Tibial artery (tissue), 4 donors: Measurements from ENCODE around the gene PLAGL2.

Source experiments
- DNase-seq, 2 donors: peaks; one replicate each; pipeline ENCODE4 v3.0.0-alpha.2; 2019
- H3K27ac ChIP-seq, 2 donors: fragments of 200-600 bp; sonication (generic) in 1 of 2; 1 replicate in 1 of 2; 2 replicates in 1 of 2; pipeline ENCODE4 v1.5.1; 2018 to 2019; ENCODE audit warnings: mild to moderate bottlenecking in 1 of 2
- H3K27me3 ChIP-seq, 2 donors: fragments of 200-600 bp; sonication (generic) in 1 of 2; one replicate each; pipeline versions ENCODE4 v1.5.1 to v1.6.0; 2016 to 2019
- H3K36me3 ChIP-seq, 3 donors: fragments of 200-600 bp; sonication (generic) in 2 of 3; one replicate each; pipeline ENCODE4 v1.5.1; 2016 to 2019; ENCODE audit warnings: mild to moderate bottlenecking in 2 of 3
- H3K4me1 ChIP-seq, 4 donors: fragments of 200-600 bp; sonication (generic) in 2 of 4; 1 replicate in 3 of 4; 2 replicates in 1 of 4; pipeline ENCODE4 v1.5.1; 2016 to 2019
- H3K4me3 ChIP-seq, 2 donors: fragments of 200-600 bp; sonication (generic) in 1 of 2; 1 replicate in 1 of 2; 2 replicates in 1 of 2; pipeline ENCODE4 v1.5.1; 2018 to 2019; ENCODE audit warnings: mild to moderate bottlenecking in 2 of 2
- H3K9me3 ChIP-seq, 3 donors: fragments of 200-600 bp; sonication (generic) in 1 of 3; one replicate each; pipeline ENCODE4 v1.5.1; 2016 to 2019
- CTCF ChIP-seq, 2 experiments: fragments of 200-600 bp in 1 of 2; fragments of 450-650 bp in 1 of 2; IDR thresholded peaks; one replicate each; pipeline ENCODE4 v1.5.1; 2017 to 2019; ENCODE audit warnings: antibody characterized with exemption in 2 of 2, mild to moderate bottlenecking in 1 of 2, moderate library complexity in 1 of 2
- intact Hi-C: fragments of 100-400 bp; cut with DNase I; formaldehyde crosslinking; loops from one replicate; pipeline ENCODE4 v1.15.0; 2023; ENCODE audit warnings: low total_unique reads

The PLAGL2 gene

GRCh38 chr20:32165836-32166545 is 41.6 kb downstream of the PLAGL2 start:
- Histone ChIP-seq H3K27me3 (no peaks in the 10 kb centered on the region), H3K27ac (no peak overlapping the region), H3K9me3 (no peaks in the 10 kb centered on the region), H3K36me3 (peaks cover 28 to 69% (median 56%) of the 10 kb centered on the region in 3 donors), H3K4me1 (no peaks in the 10 kb centered on the region), H3K4me3 (no peak overlapping the region)
- no peak for TF ChIP-seq CTCF (IDR thresholded peaks at IDR 0.05)
- DNase-seq = peak; percentile 16 to 49
- intact Hi-C loops = no loop called here

GRCh38 chr20:32164984-32165735 is 42.4 kb downstream of the PLAGL2 start:
- Histone ChIP-seq H3K36me3 (peaks cover 30 to 75% (median 64%) of the 10 kb centered on the region in 3 donors), H3K4me3 (no peak overlapping the region), H3K27ac (no peak overlapping the region), H3K27me3 (no peaks in the 10 kb centered on the region), H3K9me3 (no peaks in the 10 kb centered on the region), H3K4me1 (no peaks in the 10 kb centered on the region)
- intact Hi-C loops = no loop called here
- no peak for TF ChIP-seq CTCF (IDR thresholded peaks at IDR 0.05)
- peak; percentile 16 to 55 for DNase-seq

GRCh38 chr20:32163951-32164350 is 43.6 kb downstream of the PLAGL2 start:
- H3K27ac ChIP-seq = no peak overlapping the region
- TF ChIP-seq CTCF (IDR thresholded peaks at IDR 0.05) = no peak
- peak in 1 of 2 donors; percentile 19 for DNase-seq
- no peaks in the 10 kb centered on the region for H3K9me3 ChIP-seq
- no peak overlapping the region for H3K4me3 ChIP-seq
- intact Hi-C loops = no loop called here
- no peaks in the 10 kb centered on the region for H3K27me3 ChIP-seq
- H3K36me3 ChIP-seq = peaks cover 42 to 87% (median 76%) of the 10 kb centered on the region in 3 donors
- H3K4me1 ChIP-seq = no peaks in the 10 kb centered on the region

GRCh38 chr20:32162351-32162750 is 45.2 kb downstream of the PLAGL2 start:
- Histone ChIP-seq H3K27me3 (no peaks in the 10 kb centered on the region), H3K4me3 (no peak overlapping the region), H3K27ac (no peak overlapping the region), H3K4me1 (no peaks in the 10 kb centered on the region), H3K36me3 (peaks cover 52 to 97% (median 92%) of the 10 kb centered on the region in 3 donors), H3K9me3 (no peaks in the 10 kb centered on the region)
- DNase-seq = peak in 1 of 2 donors; percentile 6
- no peak for TF ChIP-seq CTCF (IDR thresholded peaks at IDR 0.05)
- intact Hi-C loops = no loop called here

GRCh38 chr20:32160341-32160740 is 47.2 kb downstream of the PLAGL2 start:
- no peak overlapping the region for H3K27ac ChIP-seq
- TF ChIP-seq CTCF (IDR thresholded peaks at IDR 0.05) = no peak
- peaks cover 0 to 2% (median 0%) of the 10 kb centered on the region in 4 donors for H3K4me1 ChIP-seq
- intact Hi-C loops = no loop called here
- peak in 1 of 2 donors; percentile 45 for DNase-seq
- no peaks in the 10 kb centered on the region for H3K9me3 ChIP-seq
- no peaks in the 10 kb centered on the region for H3K27me3 ChIP-seq
- H3K36me3 ChIP-seq = peaks cover 50 to 89% (median 82%) of the 10 kb centered on the region in 3 donors
- H3K4me3 ChIP-seq = no peak overlapping the region
